H9 (cell line): ENCODE results near the gene CST4. TPM values are rescaled to one million over a fixed set of nuclear protein-coding genes. Genes with fewer than 3 reads are reported as not detected.

Experiments used
- DNase-seq: peaks from one replicate; pipeline ENCODE4 v3.0.0-alpha.2; 2017
- H2AFZ ChIP-seq: one replicate; pipeline ENCODE4 v1.6.1; 2013; ENCODE audit warnings: mild to moderate bottlenecking, low read length, control low read depth, moderate library complexity
- H2AK5ac ChIP-seq: 2 replicates; pipeline ENCODE4 v1.6.1; 2013; ENCODE audit warnings: low read length, control low read depth, mixed read lengths; ENCODE audit not compliant: insufficient read length
- H2BK120ac ChIP-seq: one replicate; pipeline ENCODE4 v1.6.1; 2013; ENCODE audit warnings: low read depth, mild to moderate bottlenecking, low read length, control low read depth, inconsistent platforms; ENCODE audit not compliant: poor library complexity, severe bottlenecking
- H2BK12ac ChIP-seq: 2 replicates; pipeline ENCODE4 v1.6.1; 2013; ENCODE audit warnings: low read length, control low read depth, mixed read lengths, low read depth; ENCODE audit not compliant: insufficient read length
- H2BK15ac ChIP-seq: 2 replicates; pipeline ENCODE4 v1.6.1; 2013; ENCODE audit warnings: low read depth, low read length, control low read depth
- H2BK20ac ChIP-seq: one replicate; pipeline ENCODE4 v1.6.1; 2013; ENCODE audit warnings: low read depth, mild to moderate bottlenecking, low read length, control low read depth, inconsistent platforms; ENCODE audit not compliant: poor library complexity, severe bottlenecking
- H2BK5ac ChIP-seq: 2 replicates; pipeline ENCODE4 v1.6.1; 2013; ENCODE audit warnings: low read length, control low read depth, mixed read lengths; ENCODE audit not compliant: insufficient read length
- H3K14ac ChIP-seq: 2 replicates; pipeline ENCODE4 v1.6.1; 2013; ENCODE audit warnings: low read length, control low read depth; ENCODE audit not compliant: insufficient read depth
- H3K18ac ChIP-seq: 2 replicates; pipeline ENCODE4 v1.6.1; 2013; ENCODE audit warnings: low read depth, mild to moderate bottlenecking, mixed read lengths, low read length, control low read depth; ENCODE audit not compliant: insufficient read length
- H3K23ac ChIP-seq: 2 replicates; pipeline ENCODE4 v1.6.1; 2013; ENCODE audit warnings: low read length, control low read depth, mixed read lengths, low read depth; ENCODE audit not compliant: insufficient read length
- H3K23me2 ChIP-seq: 2 replicates; pipeline ENCODE4 v1.6.1; 2013; ENCODE audit warnings: low read depth, mild to moderate bottlenecking, mixed read lengths, low read length, control low read depth; ENCODE audit not compliant: insufficient read length, poor library complexity, severe bottlenecking
- H3K27ac ChIP-seq: 2 replicates; pipeline ENCODE4 v1.5.1; 2013; ENCODE audit warnings: low read length, control low read depth, mixed read lengths, low read depth; ENCODE audit not compliant: insufficient read length
- H3K27me3 ChIP-seq: 2 replicates; pipeline ENCODE4 v1.6.1; 2013; ENCODE audit warnings: low read length, control low read depth, inconsistent platforms; ENCODE audit not compliant: insufficient read depth
- H3K4ac ChIP-seq: 2 replicates; pipeline ENCODE4 v1.6.1; 2013; ENCODE audit warnings: low read depth, mild to moderate bottlenecking, control low read depth, inconsistent platforms, low read length, moderate library complexity
- H3K4me1 ChIP-seq: 2 replicates; pipeline ENCODE4 v1.6.1; 2013; ENCODE audit warnings: low read length, control low read depth, inconsistent platforms; ENCODE audit not compliant: insufficient read depth
- H3K4me2 ChIP-seq: 2 replicates; pipeline ENCODE4 v1.6.1; 2013; ENCODE audit warnings: low read length, control low read depth, mixed read lengths; ENCODE audit not compliant: insufficient read length, insufficient read depth
- H3K56ac ChIP-seq: 2 replicates; pipeline ENCODE4 v1.6.1; 2013; ENCODE audit warnings: low read depth, mild to moderate bottlenecking, mixed read lengths, low read length, control low read depth; ENCODE audit not compliant: insufficient read length
- H3K79me1 ChIP-seq: 2 replicates; pipeline ENCODE4 v1.6.1; 2013; ENCODE audit warnings: low read depth, mild to moderate bottlenecking, moderate library complexity, low read length, control low read depth, inconsistent platforms; ENCODE audit not compliant: insufficient read depth, poor library complexity, severe bottlenecking
- H3K79me2 ChIP-seq: 2 replicates; pipeline ENCODE4 v1.6.1; 2013; ENCODE audit warnings: low read length, control low read depth, inconsistent platforms; ENCODE audit not compliant: insufficient read depth
- H3K9ac ChIP-seq: 2 replicates; pipeline ENCODE4 v1.6.1; 2013; ENCODE audit warnings: low read length, control low read depth, mixed read lengths; ENCODE audit not compliant: insufficient read length; ENCODE audit errors: extremely low read depth
- H3K9me3 ChIP-seq: one replicate; pipeline ENCODE4 v1.6.1; 2013; ENCODE audit warnings: low read depth, low read length, inconsistent platforms; ENCODE audit not compliant: control insufficient read depth
- H3T11ph ChIP-seq: one replicate; pipeline ENCODE4 v1.6.1; 2013; ENCODE audit warnings: mild to moderate bottlenecking, low read length, control low read depth, inconsistent platforms
- H4K20me1 ChIP-seq: one replicate; pipeline ENCODE4 v1.6.1; 2013; ENCODE audit not compliant: control insufficient read depth, insufficient read length, insufficient read depth
- H4K5ac ChIP-seq: 2 replicates; pipeline ENCODE4 v1.6.1; 2013; ENCODE audit warnings: low read depth, mild to moderate bottlenecking, mixed read lengths, low read length, control low read depth; ENCODE audit not compliant: insufficient read length
- H4K8ac ChIP-seq: replicated peaks from 2 replicates; pipeline ENCODE4 v1.6.1; 2013; ENCODE audit warnings: low read length, control low read depth, mixed read lengths, low read depth; ENCODE audit not compliant: insufficient read length
- H4K91ac ChIP-seq: 2 replicates; pipeline ENCODE4 v1.6.1; 2013; ENCODE audit warnings: low read depth, mild to moderate bottlenecking, moderate library complexity, mixed read lengths, low read length, control low read depth; ENCODE audit not compliant: insufficient read length
- H3K27ac Mint-ChIP-seq, 3 experiments: 2 replicates in 2 of 3; 3 replicates in 1 of 3; pipeline ENCODE4 v1.8.0; 2020 to 2021; ENCODE audit warnings: mixed read lengths in 3 of 3, mild to moderate bottlenecking in 1 of 3, moderate library complexity in 1 of 3
- H3K27me3 Mint-ChIP-seq: 2 replicates; pipeline ENCODE4 v1.8.0; 2021; ENCODE audit warnings: low read depth, mild to moderate bottlenecking, moderate library complexity, mixed read lengths
- H3K36me3 Mint-ChIP-seq, 3 experiments: 2 replicates in 2 of 3; 3 replicates in 1 of 3; pipeline ENCODE4 v1.8.0; 2020 to 2021; ENCODE audit warnings: low read depth in 3 of 3, mixed read lengths in 3 of 3; ENCODE audit not compliant: insufficient read depth in 1 of 3
- H3K4me1 Mint-ChIP-seq, 2 experiments: 2 replicates each; pipeline ENCODE4 v1.8.0; 2020; ENCODE audit warnings: mixed read lengths in 2 of 2
- H3K4me3 Mint-ChIP-seq, 2 experiments: 2 replicates in 1 of 2; 3 replicates in 1 of 2; pipeline ENCODE4 v1.8.0; 2020 to 2021; ENCODE audit warnings: mild to moderate bottlenecking in 2 of 2, mixed read lengths in 2 of 2, moderate library complexity in 1 of 2
- H3K9me3 Mint-ChIP-seq, 2 experiments: 2 replicates in 1 of 2; 3 replicates in 1 of 2; pipeline ENCODE4 v1.8.0; 2020; ENCODE audit warnings: mild to moderate bottlenecking in 2 of 2, mixed read lengths in 2 of 2, moderate library complexity in 1 of 2
- CTCF ChIP-seq: fragments of 200-600 bp; sonication (generic); conservative IDR thresholded peaks from 3 replicates; pipeline ENCODE4 v1.8.0; 2021; ENCODE audit warnings: antibody characterized with exemption, mild to moderate bottlenecking
- total RNA-seq: library from RNA; stranded (reverse); gene quantifications from 2 replicates; pipeline ENCODE4 v1.2.1, GENCODE V29; 2021

Gene CST4
- total RNA-seq, 1 experiment from 2014 or later: not detected

- Histone ChIP-seq H3K9ac (no peak overlapping the region), H4K8ac (no peak overlapping the region), H3K79me1 (no peaks in the 10 kb centered on the region), H3K23ac (no peak overlapping the region), H3K18ac (no peak overlapping the region), H3K23me2 (no peaks in the 10 kb centered on the region), H2BK5ac (no peak overlapping the region), H3K27ac (no peak overlapping the region), H2AFZ (no peak overlapping the region), H3K4ac (no peak overlapping the region), H2BK120ac (no peak overlapping the region), H2BK15ac (no peak overlapping the region), H3K79me2 (no peaks in the 10 kb centered on the region), H4K20me1 (no peaks in the 10 kb centered on the region), H4K5ac (no peak overlapping the region), H3K27me3 (no peaks in the 10 kb centered on the region), H2AK5ac (no peak overlapping the region), H3K14ac (no peak overlapping the region), H4K91ac (no peak overlapping the region), H2BK12ac (no peak overlapping the region), H3T11ph (no peak overlapping the region), H3K56ac (no peak overlapping the region), H2BK20ac (no peak overlapping the region), H3K4me1 (no peaks in the 10 kb centered on the region), H3K4me2 (no peak overlapping the region), H3K9me3 (no peaks in the 10 kb centered on the region)
- Mint-ChIP-seq H3K27me3 (peaks cover 3% of the 10 kb centered on the region), H3K36me3 (no peaks in the 10 kb centered on the region), H3K4me3 (no peak overlapping the region), H3K27ac (no peak overlapping the region), H3K9me3 (no peaks in the 10 kb centered on the region), H3K4me1 (peaks cover 0 to 3% of the 10 kb centered on the region in 2 experiments; a peak in 2 of 4 replicates)
- DNase-seq: no peak
- TF ChIP-seq CTCF: no peak
These were observed 8.7 kb downstream of the CST4 start for GRCh38 chr20:23680146-23680545.
